Activated CD4-positive, alpha-beta memory T cell treated with anti-CD3 and anti-CD28 coated beads for 36 hours (primary cell): ENCODE results near the gene CD3G. TPM values are rescaled to one million over a fixed set of nuclear protein-coding genes. Genes with fewer than 3 reads are reported as not detected.

Experiments
- CTCF ChIA-PET: fragments of 350-600 bp; sonication (Branson Sonifier 250); formaldehyde crosslinking; loops from one replicate; lab custom pipeline; 2021; ENCODE audit warnings: antibody characterized with exemption, inconsistent platforms; lab: Charles Lee
- POLR2A ChIA-PET: fragments of 350-600 bp; sonication (Branson Sonifier 250); formaldehyde crosslinking; loops from one replicate; lab custom pipeline; 2021; ENCODE audit warnings: antibody characterized with exemption; lab: Charles Lee
- DNase-seq: peaks from one replicate; pipeline ENCODE4 v3.0.0-alpha.2; 2020
- H3K27ac Mint-ChIP-seq: one replicate; pipeline ENCODE4 v1.8.0; 2021; ENCODE audit warnings: mixed read lengths
- H3K27me3 Mint-ChIP-seq: one replicate; pipeline ENCODE4 v1.8.0; 2021; ENCODE audit warnings: mixed read lengths
- H3K36me3 Mint-ChIP-seq: one replicate; pipeline ENCODE4 v1.8.0; 2021; ENCODE audit warnings: mixed read lengths
- H3K4me1 Mint-ChIP-seq: one replicate; pipeline ENCODE4 v1.8.0; 2021; ENCODE audit warnings: low read depth, mixed read lengths
- H3K4me3 Mint-ChIP-seq: one replicate; pipeline ENCODE4 v1.8.0; 2021; ENCODE audit warnings: mild to moderate bottlenecking, mixed read lengths
- H3K9me3 Mint-ChIP-seq: one replicate; pipeline ENCODE4 v1.8.0; 2021; ENCODE audit warnings: mixed read lengths
- intact Hi-C: fragments of 100-400 bp; cut with micrococcal nuclease; formaldehyde crosslinking; loops from one replicate; pipeline ENCODE4 v1.15.1; 2023
- total RNA-seq, 2 experiments: library from RNA; stranded (reverse); gene quantifications; one replicate each; pipeline ENCODE4 v1.2.3, GENCODE V29; 2021

CD3G gene
- total RNA-seq, 2 experiments from 2014 or later: 137 to 138 TPM

- Mint-ChIP-seq H3K9me3 (no peaks in the 10 kb centered on the region), H3K4me3 (no peak overlapping the region), H3K27me3 (no peaks in the 10 kb centered on the region), H3K27ac (no peak overlapping the region), H3K36me3 (peaks cover 4% of the 10 kb centered on the region), H3K4me1 (peaks cover 23% of the 10 kb centered on the region)
- ChIA-PET CTCF (no interaction called here), POLR2A (no interaction called here)
- no peak for DNase-seq
- intact Hi-C loops: no loop called here
Measured at GRCh38 chr11:118325283-118325682, 18.9 kb upstream of the CD3G start.

- H3K27me3 Mint-ChIP-seq: no peaks in the 10 kb centered on the region
- POLR2A ChIA-PET: no interaction called here
- no peak overlapping the region for H3K27ac Mint-ChIP-seq
- CTCF ChIA-PET: interaction anchor here (1.2 kb wide), 1 partner anchor 33 kb away, joined by 3 read pairs; no protein-coding TSS in a partner anchor
- H3K36me3 Mint-ChIP-seq: no peaks in the 10 kb centered on the region
- no peak overlapping the region for H3K4me3 Mint-ChIP-seq
- peaks cover 10% of the 10 kb centered on the region for H3K4me1 Mint-ChIP-seq
- DNase-seq: no peak
- intact Hi-C loops: no loop called here
- H3K9me3 Mint-ChIP-seq: no peaks in the 10 kb centered on the region
Measured at GRCh38 chr11:118328745-118329144, 15.4 kb upstream of the CD3G start.

- Mint-ChIP-seq H3K27me3 (no peaks in the 10 kb centered on the region), H3K4me1 (peaks cover 43% of the 10 kb centered on the region), H3K4me3 (peak overlapping the region; percentile 51), H3K36me3 (peaks cover 27% of the 10 kb centered on the region), H3K27ac (peak overlapping the region; percentile 78), H3K9me3 (no peaks in the 10 kb centered on the region)
- CTCF ChIA-PET: interaction anchor here (0.6 to 1.1 kb wide), 2 partner anchors 39 to 107 kb away, joined by 3 read pairs; no protein-coding TSS in a partner anchor
- POLR2A ChIA-PET: no interaction called here
- DNase-seq: no peak
- intact Hi-C loops: no loop called here
Measured at GRCh38 chr11:118334745-118335144, 9.4 kb upstream of the CD3G start.

- Mint-ChIP-seq H3K9me3 (no peaks in the 10 kb centered on the region), H3K27me3 (no peaks in the 10 kb centered on the region), H3K27ac (peak overlapping the region; percentile 98), H3K4me1 (peaks cover 48% of the 10 kb centered on the region), H3K36me3 (peaks cover 45% of the 10 kb centered on the region), H3K4me3 (peak overlapping the region; percentile 82)
- intact Hi-C loops: loop anchor here (1.0 to 2.0 kb wide), 2 partner anchors 32 to 100 kb away; no protein-coding TSS in a partner anchor
- peak; percentile 95 for DNase-seq
- CTCF ChIA-PET: interaction anchor here (0.6 to 5.0 kb wide), 7 partner anchors 14 to 140 kb away, joined by 3 to 29 read pairs (median 4); no protein-coding TSS in a partner anchor
- POLR2A ChIA-PET: interaction anchor here (0.8 to 1.6 kb wide), 6 partner anchors 12 to 140 kb away, joined by 3 to 6 read pairs (median 3); no protein-coding TSS in a partner anchor
Measured at GRCh38 chr11:118338637-118339061, 5.5 kb upstream of the CD3G start.

- POLR2A ChIA-PET: interaction anchor here (0.8 to 1.6 kb wide), 6 partner anchors 9 to 123 kb away, joined by 3 to 6 read pairs (median 3); partner anchors contain the start of gene MPZL3
- DNase-seq: peak; percentile 49
- intact Hi-C loops: loop anchor here (2.0 kb wide), 1 partner anchor 99 kb away; no protein-coding TSS in a partner anchor
- Mint-ChIP-seq H3K9me3 (no peaks in the 10 kb centered on the region), H3K36me3 (peaks cover 47% of the 10 kb centered on the region), H3K4me1 (peaks cover 50% of the 10 kb centered on the region), H3K27ac (peak overlapping the region; percentile 98), H3K4me3 (peak overlapping the region; percentile 82), H3K27me3 (no peaks in the 10 kb centered on the region)
- CTCF ChIA-PET: interaction anchor here (1.0 to 5.0 kb wide), 7 partner anchors 13 to 140 kb away, joined by 4 to 29 read pairs (median 4); no protein-coding TSS in a partner anchor
Measured at GRCh38 chr11:118339281-118339961, 4.7 kb upstream of the CD3G start.

GRCh38 chr11:118340449-118340848 lies 3.7 kb upstream of the CD3G start:
- peak overlapping the region; percentile 82 for H3K4me3 Mint-ChIP-seq
- ChIA-PET POLR2A (interaction anchor here (1.0 kb wide), 2 partner anchors 8 to 88 kb away, joined by 3 to 4 read pairs; partner anchors contain the start of gene MPZL3), CTCF (interaction anchor here (1.5 to 5.0 kb wide), 3 partner anchors 36 to 49 kb away, joined by 4 to 29 read pairs (median 21); partner anchors contain the start of gene CD3E)
- H3K27me3 Mint-ChIP-seq: no peaks in the 10 kb centered on the region
- peaks cover 49% of the 10 kb centered on the region for H3K36me3 Mint-ChIP-seq
- DNase-seq: no peak
- peaks cover 43% of the 10 kb centered on the region for H3K4me1 Mint-ChIP-seq
- intact Hi-C loops: loop anchor here (2.0 to 5.0 kb wide), 4 partner anchors 57 to 193 kb away; no protein-coding TSS in a partner anchor
- H3K9me3 Mint-ChIP-seq: no peaks in the 10 kb centered on the region
- peak overlapping the region; percentile 98 for H3K27ac Mint-ChIP-seq

GRCh38 chr11:118341261-118341660 lies 2.9 kb upstream of the CD3G start:
- Mint-ChIP-seq H3K4me3 (peak overlapping the region; percentile 82), H3K27ac (peak overlapping the region; percentile 98), H3K27me3 (no peaks in the 10 kb centered on the region), H3K4me1 (peaks cover 46% of the 10 kb centered on the region), H3K9me3 (no peaks in the 10 kb centered on the region), H3K36me3 (peaks cover 53% of the 10 kb centered on the region)
- CTCF ChIA-PET: interaction anchor here (1.5 to 5.0 kb wide), 3 partner anchors 31 to 46 kb away, joined by 3 to 29 read pairs (median 21); partner anchors contain the start of gene CD3E
- intact Hi-C loops: loop anchor here (2.0 to 5.0 kb wide), 4 partner anchors 56 to 194 kb away; no protein-coding TSS in a partner anchor
- DNase-seq: no peak
- POLR2A ChIA-PET: interaction anchor here (0.6 to 1.3 kb wide), 4 partner anchors 16 to 159 kb away, joined by 4 to 6 read pairs (median 4); partner anchors contain the start of gene MPZL3

- Mint-ChIP-seq H3K36me3 (peaks cover 50% of the 10 kb centered on the region), H3K4me1 (peaks cover 48% of the 10 kb centered on the region), H3K4me3 (peak overlapping the region; percentile 82), H3K27me3 (no peaks in the 10 kb centered on the region), H3K27ac (peak overlapping the region; percentile 98), H3K9me3 (no peaks in the 10 kb centered on the region)
- intact Hi-C loops: loop anchor here (2.0 to 5.0 kb wide), 5 partner anchors 55 to 195 kb away; no protein-coding TSS in a partner anchor
- ChIA-PET CTCF (interaction anchor here (0.7 to 5.0 kb wide), 8 partner anchors 11 to 143 kb away, joined by 3 to 29 read pairs (median 4); partner anchors contain the start of gene CD3E), POLR2A (interaction anchor here (0.6 to 1.5 kb wide), 11 partner anchors 9 to 230 kb away, joined by 3 to 11 read pairs (median 4); partner anchors contain the start of genes ARCN1, JAML and MPZL3)
- peak; percentile 36 for DNase-seq
Measured at GRCh38 chr11:118341815-118342489, 2.2 kb upstream of the CD3G start.

- Mint-ChIP-seq H3K27ac (peak within 1 kb of the TSS; percentile 98), H3K4me3 (peak within 1 kb of the TSS; percentile 82), H3K9me3 (no peaks in the 10 kb centered on the region), H3K36me3 (peaks cover 51% of the 10 kb centered on the region), H3K27me3 (no peaks in the 10 kb centered on the region), H3K4me1 (peaks cover 52% of the 10 kb centered on the region)
- intact Hi-C loops: loop anchor here (2.0 to 5.0 kb wide), 4 partner anchors 55 to 195 kb away; no protein-coding TSS in a partner anchor
- ChIA-PET POLR2A (interaction anchor here (0.7 to 1.5 kb wide), 9 partner anchors 8 to 230 kb away, joined by 3 to 11 read pairs (median 4); partner anchors contain the start of genes ARCN1, JAML and MPZL3), CTCF (interaction anchor here (0.6 to 5.0 kb wide), 10 partner anchors 10 to 197 kb away, joined by 3 to 29 read pairs (median 3); partner anchors contain the start of gene CD3E)
- DNase-seq: peak; percentile 85
Measured at GRCh38 chr11:118342503-118343161, 1.5 kb upstream of the CD3G start, which contains the start of gene CD3D. Gene CD3D (minus strand): TSS chr11:118342705. CDS start chr11:118342607, 98 bp downstream.

GRCh38 chr11:118343248-118343647 lies 896 bp upstream of the CD3G start:
- intact Hi-C loops: loop anchor here (2.0 to 5.0 kb wide), 4 partner anchors 54 to 196 kb away; no protein-coding TSS in a partner anchor
- H3K27me3 Mint-ChIP-seq: no peaks in the 10 kb centered on the region
- ChIA-PET CTCF (interaction anchor here (0.8 to 5.0 kb wide), 4 partner anchors 10 to 197 kb away, joined by 3 to 29 read pairs (median 18); partner anchors contain the start of gene CD3E), POLR2A (interaction anchor here (1.0 to 1.4 kb wide), 2 partner anchors 111 to 119 kb away, joined by 3 to 11 read pairs; partner anchors contain the start of gene JAML)
- no peaks in the 10 kb centered on the region for H3K9me3 Mint-ChIP-seq
- H3K36me3 Mint-ChIP-seq: peaks cover 48% of the 10 kb centered on the region
- peak overlapping the region; percentile 82 for H3K4me3 Mint-ChIP-seq
- peak; percentile 68 for DNase-seq
- H3K4me1 Mint-ChIP-seq: peaks cover 51% of the 10 kb centered on the region
- H3K27ac Mint-ChIP-seq: peak overlapping the region; percentile 98
